HepG2 (cell line): ENCODE measurements around the gene RBM28. TPM values are rescaled to one million over a fixed set of nuclear protein-coding genes. Genes with fewer than 3 reads are reported as not detected.

Experiments
- ATAC-seq: fragments of 200-7000 bp; cut with Tn5 transposase; 3 replicates; pipeline ENCODE4 v1.9.1; 2020; ENCODE audit warnings: mild to moderate bottlenecking, moderate library complexity
- BruUV-seq: library from RNA; stranded (reverse); fragments of 400-500 nt; replicated peaks from 2 replicates; lab custom pipeline; 2021; lab: Mats Ljungman, UMichigan
- CTCF ChIA-PET: fragments of 300-600 bp; formaldehyde crosslinking; extraction: SDS; loops from one replicate; lab custom pipeline; 2021; ENCODE audit warnings: low total read pairs, inconsistent platforms, low intra/inter-chr PET ratio; lab: Yijun Ruan, JAX
- POLR2A ChIA-PET: fragments of 350-600 bp; sonication (Branson Sonifier 250); formaldehyde crosslinking; loops from one replicate; lab custom pipeline; 2020; ENCODE audit warnings: antibody characterized with exemption, inconsistent platforms; lab: Yijun Ruan, JAX
- DNase-seq: peaks from one replicate; pipeline ENCODE4 v3.0.0-alpha.2; 2015; ENCODE audit warnings: low spot score
- FAIRE-seq: peaks from 3 replicates; lab custom pipeline; 2011; peaks lifted over from hg19 to GRCh38; lab: Jason Lieb, UNC
- H2AFZ ChIP-seq: one replicate; pipeline ENCODE4 v1.6.1; 2011; ENCODE audit warnings: low read length, inconsistent platforms
- H3K27ac ChIP-seq: fragments of 300-600 bp; 3 replicates; pipeline ENCODE4 v1.8.0; 2011; ENCODE audit warnings: mixed run types, mild to moderate bottlenecking, mixed read lengths, low read length, inconsistent platforms; ENCODE audit not compliant: insufficient read depth; ENCODE audit errors: extremely low read length
- H3K27me3 ChIP-seq, 2 experiments: fragments of 200-600 bp in 1 of 2; 2 replicates in 1 of 2; 3 replicates in 1 of 2; pipeline versions ENCODE4 v1.6.0 to v1.8.0; 2011; ENCODE audit warnings: low read length in 2 of 2, mild to moderate bottlenecking in 2 of 2, moderate library complexity in 2 of 2, inconsistent platforms in 1 of 2; ENCODE audit not compliant: insufficient read depth in 2 of 2, control insufficient read depth in 1 of 2
- H3K36me3 ChIP-seq, 2 experiments: fragments of 200-600 bp in 1 of 2; replicated peaks in 1 of 2; 2 replicates in 1 of 2; 3 replicates in 1 of 2; pipeline versions ENCODE4 v1.5.1 to v1.8.0; 2011; ENCODE audit warnings: low read length in 2 of 2, inconsistent platforms in 1 of 2; ENCODE audit not compliant: insufficient read depth in 2 of 2, control insufficient read depth in 1 of 2
- H3K4me1 ChIP-seq: 2 replicates; pipeline ENCODE4 v1.5.1; 2012; ENCODE audit warnings: low read length, inconsistent platforms; ENCODE audit not compliant: insufficient read depth
- H3K4me2 ChIP-seq: 2 replicates; pipeline ENCODE4 v1.6.0; 2011; ENCODE audit warnings: low read depth, low read length, inconsistent platforms
- H3K4me3 ChIP-seq, 3 experiments: fragments of 200-600 bp in 1 of 3; sonication (generic), shearing (Covaris generic) in 1 of 3; replicated peaks in 1 of 3; 2 replicates each; pipeline ENCODE4 v1.5.1; 2011 to 2016; ENCODE audit warnings: low read length in 3 of 3, inconsistent platforms in 2 of 3, low read depth in 2 of 3, mild to moderate bottlenecking in 2 of 3, control low read depth in 1 of 3, mixed read lengths in 1 of 3; ENCODE audit not compliant: insufficient read depth in 1 of 3
- H3K79me2 ChIP-seq: one replicate; pipeline ENCODE4 v1.6.1; 2011; ENCODE audit warnings: low read length, inconsistent platforms; ENCODE audit not compliant: insufficient read depth
- H3K9ac ChIP-seq: 2 replicates; pipeline ENCODE4 v1.6.0; 2011; ENCODE audit warnings: mild to moderate bottlenecking, low read depth, low read length, inconsistent platforms; ENCODE audit not compliant: insufficient read depth
- H3K9me3 ChIP-seq: 2 replicates; pipeline ENCODE4 v1.5.1; 2012; ENCODE audit warnings: mild to moderate bottlenecking, low read length
- H4K20me1 ChIP-seq: 2 replicates; pipeline ENCODE4 v1.6.0; 2011; ENCODE audit warnings: inconsistent platforms, mild to moderate bottlenecking, low read length, moderate library complexity; ENCODE audit not compliant: insufficient read depth
- ADNP ChIP-seq: sonication (generic); formaldehyde crosslinking; IDR thresholded peaks from 2 replicates; pipeline ENCODE4 v1.4.0; 2020; ENCODE audit warnings: missing genetic modification reagents
- BHLHE40 ChIP-seq: IDR thresholded peaks from 2 replicates; pipeline ENCODE4 v1.6.1; 2011; ENCODE audit warnings: low read length, improper control_type of control experiment
- CREB1 ChIP-seq, 2 experiments: fragments of 450-650 bp in 1 of 2; IDR thresholded peaks; 2 replicates each; pipeline ENCODE4 v1.6.1; 2016 to 2017; ENCODE audit warnings: control low read depth in 1 of 2, mild to moderate bottlenecking in 1 of 2, missing compliant biosample characterization in 1 of 2, missing genetic modification characterization in 1 of 2
- ISL2 ChIP-seq: sonication (generic); formaldehyde crosslinking; IDR thresholded peaks from 2 replicates; pipeline ENCODE4 v1.5.0; 2020; ENCODE audit warnings: missing genetic modification reagents
- KLF11 ChIP-seq: IDR thresholded peaks from 2 replicates; pipeline ENCODE4 v1.6.1; 2016; ENCODE audit warnings: missing compliant biosample characterization
- RBM22 ChIP-seq: fragments of 200-400 bp; formaldehyde crosslinking; optimal IDR thresholded peaks from 2 replicates; pipeline ENCODE3; 2017; ENCODE audit warnings: mild to moderate bottlenecking, low read length, moderate library complexity
- REL ChIP-seq: sonication (generic); formaldehyde crosslinking; conservative IDR thresholded peaks from 2 replicates; pipeline ENCODE4 v1.8.0; 2022; ENCODE audit warnings: mild to moderate bottlenecking, missing genetic modification reagents, moderate library complexity
- RFXAP ChIP-seq: sonication (generic); formaldehyde crosslinking; IDR thresholded peaks from 2 replicates; pipeline ENCODE4 v1.4.0; 2020; ENCODE audit warnings: missing genetic modification reagents, borderline replicate concordance
- ZSCAN29 ChIP-seq: sonication (generic); formaldehyde crosslinking; conservative IDR thresholded peaks from 2 replicates; pipeline ENCODE4 v1.4.0; 2020; ENCODE audit warnings: mild to moderate bottlenecking, missing genetic modification reagents
- WGBS: methylation state at CpG from one replicate; pipeline ENCODE4 v1.1.6; 2017; ENCODE audit warnings: low lambda C conversion rate; 5-methylcytosine and 5-hydroxymethylcytosine counted together
- in situ Hi-C: cut with HindIII; loops from 2 replicates; pipeline ENCODE4 v1.10.0; 2017; ENCODE audit warnings: low pct_unique_long_range_greater_than_20kb; ENCODE audit not compliant: extremely low pct_ligation_motif_present
- intact Hi-C: fragments of 100-400 bp; cut with micrococcal nuclease; formaldehyde crosslinking; loops from one replicate; pipeline ENCODE4 v1.10.0; 2022; ENCODE audit not compliant: unreplicated experiment
- polyA plus RNA-seq, 8 experiments: library from polyadenylated mRNA; depleted of rRNA in 3 of 8; stranded (reverse) in 7 of 8; unstranded in 1 of 8; fragments of >200 nt; fragmentation: Illumina TruSeq in 4 of 8; extraction: Trizol in 4 of 8; gene quantifications; 2 replicates each; pipeline versions ENCODE4 v1.2.1 to v1.2.3, GENCODE V29; 2011 to 2016; ENCODE audit warnings: low read depth in 4 of 8, missing spikeins in 1 of 8, mixed read lengths in 1 of 8; ENCODE audit not compliant: insufficient read depth in 1 of 8
- total RNA-seq, 5 experiments: library from RNA; depleted of rRNA; stranded (reverse); fragments of >200 nt; fragmentation: Illumina TruSeq; extraction: Trizol; gene quantifications; 2 replicates each; pipeline ENCODE4 v1.2.3, GENCODE V29; 2016; ENCODE audit warnings: low read depth in 1 of 5
- TF ChIP-seq, protein P1 (sequence below): fragments of 450-650 bp; IDR thresholded peaks from 2 replicates; pipeline ENCODE4 v1.6.1; 2017; ENCODE audit warnings: mild to moderate bottlenecking
- TF ChIP-seq, protein P2 (sequence below): IDR thresholded peaks from 2 replicates; pipeline ENCODE4 v1.6.1; 2016; ENCODE audit warnings: mild to moderate bottlenecking, missing biosample characterization, missing genetic modification reagents
- TF ChIP-seq, protein P3 (sequence below): IDR thresholded peaks from 2 replicates; pipeline ENCODE4 v1.6.1; 2016; ENCODE audit warnings: low read depth
- TF ChIP-seq, protein P4 (sequence below): sonication (generic); formaldehyde crosslinking; IDR thresholded peaks from 2 replicates; pipeline ENCODE4 v1.4.0; 2020; ENCODE audit warnings: mild to moderate bottlenecking, missing genetic modification reagents, borderline replicate concordance

RBM28 gene
- total and polyA plus RNA-seq, 2 of the 13 experiments (the other 11 are each of a cell fraction or from before 2014, with no cell fraction given): 20.5 to 49.0 TPM

DNA sequence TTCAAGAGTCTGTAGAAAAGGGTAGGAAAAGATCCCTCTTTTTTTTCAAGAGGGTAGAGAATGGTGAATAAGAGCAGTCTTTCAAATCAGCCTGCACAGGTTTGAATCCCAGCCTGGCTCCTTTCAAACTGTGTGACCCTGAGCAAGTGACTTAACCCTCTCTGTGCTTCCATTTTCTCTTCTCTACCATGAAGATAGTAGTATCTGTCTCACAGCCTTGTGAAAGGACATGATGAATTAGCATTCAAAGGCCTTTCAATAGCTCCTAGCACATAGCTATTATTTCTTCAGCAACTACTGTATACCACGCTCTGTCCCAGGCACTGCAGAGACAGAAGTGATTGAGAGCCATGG is 77.2 kb downstream of the RBM28 start:
- Histone ChIP-seq H3K9me3 (no peaks in the 10 kb centered on the region), H3K36me3 (no peaks in the 10 kb centered on the region), H3K9ac (no peak overlapping the region), H3K4me3 (0 out of 6 replicates have a peak overlapping the region, but pooled peaks of 1 of the 3 experiments have one; percentile 26), H3K4me2 (peak overlapping the region; percentile 82), H3K27me3 (no peaks in the 10 kb centered on the region; a peak in 1 of 5 replicates), H3K79me2 (no peaks in the 10 kb centered on the region), H3K4me1 (peaks cover 21% of the 10 kb centered on the region), H3K27ac (no peak overlapping the region), H4K20me1 (no peaks in the 10 kb centered on the region), H2AFZ (no peak overlapping the region)
- in situ Hi-C loops (no loop called here), intact Hi-C loops (no loop called here)
- peak; percentile 16; the same call in 2 of the 3 replicates for ATAC-seq
- BruUV-seq: no TSS peak
- no peak for TF ChIP-seq CREB1 (IDR thresholded peaks at IDR 0.05)
- no peak for TF ChIP-seq CREB1 (CRISPR knock-in tag; IDR thresholded peaks at IDR 0.05)
- TF ChIP-seq, protein P1, sequence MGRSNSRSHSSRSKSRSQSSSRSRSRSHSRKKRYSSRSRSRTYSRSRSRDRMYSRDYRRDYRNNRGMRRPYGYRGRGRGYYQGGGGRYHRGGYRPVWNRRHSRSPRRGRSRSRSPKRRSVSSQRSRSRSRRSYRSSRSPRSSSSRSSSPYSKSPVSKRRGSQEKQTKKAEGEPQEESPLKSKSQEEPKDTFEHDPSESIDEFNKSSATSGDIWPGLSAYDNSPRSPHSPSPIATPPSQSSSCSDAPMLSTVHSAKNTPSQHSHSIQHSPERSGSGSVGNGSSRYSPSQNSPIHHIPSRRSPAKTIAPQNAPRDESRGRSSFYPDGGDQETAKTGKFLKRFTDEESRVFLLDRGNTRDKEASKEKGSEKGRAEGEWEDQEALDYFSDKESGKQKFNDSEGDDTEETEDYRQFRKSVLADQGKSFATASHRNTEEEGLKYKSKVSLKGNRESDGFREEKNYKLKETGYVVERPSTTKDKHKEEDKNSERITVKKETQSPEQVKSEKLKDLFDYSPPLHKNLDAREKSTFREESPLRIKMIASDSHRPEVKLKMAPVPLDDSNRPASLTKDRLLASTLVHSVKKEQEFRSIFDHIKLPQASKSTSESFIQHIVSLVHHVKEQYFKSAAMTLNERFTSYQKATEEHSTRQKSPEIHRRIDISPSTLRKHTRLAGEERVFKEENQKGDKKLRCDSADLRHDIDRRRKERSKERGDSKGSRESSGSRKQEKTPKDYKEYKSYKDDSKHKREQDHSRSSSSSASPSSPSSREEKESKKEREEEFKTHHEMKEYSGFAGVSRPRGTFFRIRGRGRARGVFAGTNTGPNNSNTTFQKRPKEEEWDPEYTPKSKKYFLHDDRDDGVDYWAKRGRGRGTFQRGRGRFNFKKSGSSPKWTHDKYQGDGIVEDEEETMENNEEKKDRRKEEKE: no peak
- TF ChIP-seq ZSCAN29 (CRISPR knock-in tag): no peak
- no peak for TF ChIP-seq REL (CRISPR knock-in tag)
- no peak for TF ChIP-seq ISL2 (CRISPR knock-in tag)
- DNase-seq: no peak
- 50% methylated on average over 1 of the region's 1 CpG for WGBS
- no peak for FAIRE-seq
- CTCF ChIA-PET: no interaction called here
- POLR2A ChIA-PET: no interaction called here

DNA sequence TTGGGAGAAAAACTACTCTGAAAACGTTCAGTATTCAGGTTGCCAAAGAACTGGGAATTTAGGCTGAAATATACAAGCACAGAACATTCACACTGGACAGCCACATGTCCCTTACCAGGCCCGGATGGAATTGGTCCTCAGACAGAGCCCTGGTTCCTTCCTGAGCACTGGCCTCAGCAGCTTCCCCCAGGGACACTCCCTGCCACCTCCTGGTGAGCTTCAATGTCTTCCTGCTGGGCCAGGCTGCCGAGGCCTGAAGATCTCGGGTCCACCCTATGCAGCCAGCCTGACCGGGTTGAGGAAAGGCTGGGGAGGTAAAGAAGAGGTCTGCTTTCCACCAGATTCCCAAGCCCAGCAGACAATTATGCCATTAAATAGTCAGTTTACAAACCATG is 77.8 kb downstream of the RBM28 start:
- ATAC-seq: peak; percentile 30; the same call in 2 of the 3 replicates
- Histone ChIP-seq H3K4me2 (no peak overlapping the region), H3K27ac (no peak overlapping the region), H3K79me2 (no peaks in the 10 kb centered on the region), H3K27me3 (no peaks in the 10 kb centered on the region; a peak in 1 of 5 replicates), H2AFZ (no peak overlapping the region), H3K4me3 (no peak overlapping the region), H3K9ac (no peak overlapping the region), H3K9me3 (no peaks in the 10 kb centered on the region), H3K36me3 (no peaks in the 10 kb centered on the region), H4K20me1 (no peaks in the 10 kb centered on the region), H3K4me1 (peaks cover 21% of the 10 kb centered on the region)
- intact Hi-C loops (no loop called here), in situ Hi-C loops (no loop called here)
- FAIRE-seq: no peak
- no peak for DNase-seq
- POLR2A ChIA-PET: no interaction called here
- CTCF ChIA-PET: no interaction called here
- no TSS peak for BruUV-seq
- WGBS: 5% methylated on average over 1 of the region's 5 CpGs
- no peak for TF ChIP-seq RFXAP (CRISPR knock-in tag)
- TF ChIP-seq, protein P2, sequence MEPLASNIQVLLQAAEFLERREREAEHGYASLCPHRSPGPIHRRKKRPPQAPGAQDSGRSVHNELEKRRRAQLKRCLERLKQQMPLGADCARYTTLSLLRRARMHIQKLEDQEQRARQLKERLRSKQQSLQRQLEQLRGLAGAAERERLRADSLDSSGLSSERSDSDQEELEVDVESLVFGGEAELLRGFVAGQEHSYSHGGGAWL (CRISPR knock-in tag): no peak
- no peak for TF ChIP-seq BHLHE40
- no peak for TF ChIP-seq KLF11 (CRISPR knock-in tag)
- no peak for TF ChIP-seq ADNP (CRISPR knock-in tag)
- TF ChIP-seq RBM22: no peak
- TF ChIP-seq, protein P3, sequence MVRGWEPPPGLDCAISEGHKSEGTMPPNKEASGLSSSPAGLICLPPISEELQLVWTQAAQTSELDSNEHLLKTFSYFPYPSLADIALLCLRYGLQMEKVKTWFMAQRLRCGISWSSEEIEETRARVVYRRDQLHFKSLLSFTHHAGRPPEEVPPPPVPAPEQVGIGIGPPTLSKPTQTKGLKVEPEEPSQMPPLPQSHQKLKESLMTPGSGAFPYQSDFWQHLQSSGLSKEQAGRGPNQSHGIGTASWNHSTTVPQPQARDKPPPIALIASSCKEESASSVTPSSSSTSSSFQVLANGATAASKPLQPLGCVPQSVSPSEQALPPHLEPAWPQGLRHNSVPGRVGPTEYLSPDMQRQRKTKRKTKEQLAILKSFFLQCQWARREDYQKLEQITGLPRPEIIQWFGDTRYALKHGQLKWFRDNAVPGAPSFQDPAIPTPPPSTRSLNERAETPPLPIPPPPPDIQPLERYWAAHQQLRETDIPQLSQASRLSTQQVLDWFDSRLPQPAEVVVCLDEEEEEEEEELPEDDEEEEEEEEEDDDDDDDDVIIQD (CRISPR knock-in tag): no peak
- TF ChIP-seq, protein P4, sequence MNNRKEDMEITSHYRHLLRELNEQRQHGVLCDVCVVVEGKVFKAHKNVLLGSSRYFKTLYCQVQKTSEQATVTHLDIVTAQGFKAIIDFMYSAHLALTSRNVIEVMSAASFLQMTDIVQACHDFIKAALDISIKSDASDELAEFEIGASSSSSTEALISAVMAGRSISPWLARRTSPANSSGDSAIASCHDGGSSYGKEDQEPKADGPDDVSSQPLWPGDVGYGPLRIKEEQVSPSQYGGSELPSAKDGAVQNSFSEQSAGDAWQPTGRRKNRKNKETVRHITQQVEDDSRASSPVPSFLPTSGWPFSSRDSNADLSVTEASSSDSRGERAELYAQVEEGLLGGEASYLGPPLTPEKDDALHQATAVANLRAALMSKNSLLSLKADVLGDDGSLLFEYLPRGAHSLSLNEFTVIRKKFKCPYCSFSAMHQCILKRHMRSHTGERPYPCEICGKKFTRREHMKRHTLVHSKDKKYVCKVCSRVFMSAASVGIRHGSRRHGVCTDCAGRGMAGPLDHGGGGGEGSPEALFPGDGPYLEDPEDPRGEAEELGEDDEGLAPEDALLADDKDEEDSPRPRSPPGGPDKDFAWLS (CRISPR knock-in tag): no peak
